GM12878 (cell line): ENCODE results near the gene IL36B. TPM values are rescaled to one million over a fixed set of nuclear protein-coding genes. Genes with fewer than 3 reads are reported as not detected.

Experiments used
- ATAC-seq: fragments of 200-7000 bp; cut with Tn5 transposase; 3 replicates; pipeline ENCODE4 v1.9.1; 2020; ENCODE audit warnings: mild to moderate bottlenecking, moderate library complexity
- BruUV-seq: library from RNA; stranded (reverse); fragments of 400-500 nt; replicated peaks from 2 replicates; lab custom pipeline; 2021; lab: Mats Ljungman, UMichigan
- CTCF ChIA-PET: fragments of 300-600 bp; sonication (Branson Sonifier 250); formaldehyde crosslinking; extraction: SDS; loops from one replicate; lab custom pipeline; 2021; ENCODE audit warnings: inconsistent platforms; lab: Yijun Ruan, JAX
- POLR2A ChIA-PET: fragments of 350-600 bp; formaldehyde crosslinking; extraction: SDS; loops from one replicate; lab custom pipeline; 2021; ENCODE audit warnings: inconsistent platforms; lab: Charles Lee
- RAD21 ChIA-PET: fragments of 300-600 bp; sonication (Branson Sonifier 250); formaldehyde crosslinking; loops from one replicate; lab custom pipeline; 2023; ENCODE audit warnings: antibody characterized with exemption; ENCODE audit not compliant: unreplicated experiment; lab: Charles Lee
- SMC1A ChIA-PET: fragments of 300-600 bp; sonication (Branson Sonifier 250); formaldehyde crosslinking; loops from one replicate; lab custom pipeline; 2023; ENCODE audit not compliant: unreplicated experiment, uncharacterized antibody; lab: Charles Lee
- DNase-seq: peaks from one replicate; pipeline ENCODE4 v3.0.0-alpha.2; 2011; ENCODE audit warnings: low read depth, low spot score
- FAIRE-seq: peaks from 3 replicates; lab custom pipeline; 2011; peaks lifted over from hg19 to GRCh38; lab: Jason Lieb, UNC
- H2AFZ ChIP-seq: 2 replicates; pipeline ENCODE4 v1.6.0; 2011; ENCODE audit warnings: low read depth, low read length, control low read depth; ENCODE audit not compliant: control insufficient read depth
- H3K27ac ChIP-seq: 2 replicates; pipeline ENCODE4 v1.5.1; 2011; ENCODE audit warnings: control low read depth; ENCODE audit not compliant: control insufficient read depth, insufficient read depth
- H3K27me3 ChIP-seq, 2 experiments: replicated peaks in 1 of 2; 2 replicates each; pipeline versions ENCODE4 v1.6.0 to v1.6.1; 2011; ENCODE audit warnings: low read length in 1 of 2; ENCODE audit not compliant: control insufficient read depth in 2 of 2, insufficient read depth in 2 of 2
- H3K36me3 ChIP-seq, 2 experiments: 2 replicates each; pipeline ENCODE4 v1.5.1; 2011; ENCODE audit warnings: low read length in 1 of 2; ENCODE audit not compliant: control insufficient read depth in 2 of 2, insufficient read depth in 2 of 2
- H3K4me1 ChIP-seq: 2 replicates; pipeline ENCODE4 v1.6.1; 2011; ENCODE audit warnings: mild to moderate bottlenecking, low read length, moderate library complexity, mixed read lengths; ENCODE audit not compliant: control insufficient read depth, insufficient read depth
- H3K4me2 ChIP-seq: 2 replicates; pipeline ENCODE4 v1.6.0; 2011; ENCODE audit warnings: control low read depth; ENCODE audit not compliant: control insufficient read depth, insufficient read depth
- H3K4me3 ChIP-seq: fragments of 200-600 bp; sonication (generic); 2 replicates; pipeline ENCODE4 v1.5.1; 2016
- H3K79me2 ChIP-seq: 2 replicates; pipeline ENCODE4 v1.6.0; 2011; ENCODE audit warnings: low read length; ENCODE audit not compliant: control insufficient read depth, insufficient read depth
- H3K9ac ChIP-seq: 2 replicates; pipeline ENCODE4 v1.8.0; 2011; ENCODE audit warnings: low read length, control low read depth, mixed read lengths; ENCODE audit not compliant: control insufficient read depth, insufficient read depth
- H3K9me3 ChIP-seq: replicated peaks from 3 replicates; pipeline ENCODE4 v1.5.1; 2011; ENCODE audit warnings: mild to moderate bottlenecking, low read length; ENCODE audit not compliant: control insufficient read depth, insufficient read depth
- H4K20me1 ChIP-seq: 2 replicates; pipeline ENCODE4 v1.6.0; 2011; ENCODE audit not compliant: control insufficient read depth, insufficient read depth
- SREBF1 ChIP-seq: IDR thresholded peaks from 2 replicates; pipeline ENCODE4 v1.6.1; 2012; ENCODE audit warnings: mild to moderate bottlenecking, low read length
- WGBS: methylation state at CpG from one replicate; pipeline ENCODE4 v1.1.6; 2016; ENCODE audit warnings: low lambda C conversion rate; ENCODE audit not compliant: insufficient replicate concordance, insufficient coverage; ENCODE audit errors: missing lambda C conversion rate; 5-methylcytosine and 5-hydroxymethylcytosine counted together
- in situ Hi-C: fragments of 300-500 bp; cut with MboI; formaldehyde crosslinking; loops from 9 replicates; pipeline ENCODE4 v1.14.3; 2018; ENCODE audit warnings: mixed read lengths
- intact Hi-C: fragments of 100-400 bp; cut with micrococcal nuclease; formaldehyde crosslinking; loops from one replicate; pipeline ENCODE4 v1.14.2; 2022; ENCODE audit not compliant: unreplicated experiment
- polyA plus RNA-seq, 11 experiments: library from polyadenylated mRNA; depleted of rRNA in 4 of 11; unstranded in 6 of 11; stranded (reverse) in 5 of 11; fragments of >200 nt; fragmentation: Nextera tagmentation in 4 of 11; fragmentation: Illumina TruSeq in 1 of 11; extraction: Ambion mirVana in 4 of 11; extraction: Trizol in 1 of 11; gene quantifications; 1 replicate in 1 of 11; 2 replicates in 10 of 11; pipeline versions ENCODE4 v1.2.1 to v1.2.3, GENCODE V29; 2011 to 2016; ENCODE audit warnings: inconsistent platforms in 2 of 11, missing spikeins in 2 of 11, low read depth in 1 of 11
- total RNA-seq, 4 experiments: library from RNA; depleted of rRNA in 3 of 4; stranded (reverse); fragments of >200 nt in 3 of 4; fragmentation: Illumina TruSeq in 1 of 4; extraction: Trizol in 1 of 4; gene quantifications; 2 replicates each; pipeline versions ENCODE4 v1.2.1 to v1.2.3, GENCODE V29; 2013 to 2021
- TF ChIP-seq, protein P1 (sequence below): fragments of 450-650 bp; IDR thresholded peaks from 2 replicates; pipeline ENCODE4 v1.6.1; 2016; ENCODE audit warnings: mild to moderate bottlenecking, moderate library complexity, borderline replicate concordance
- TF ChIP-seq, protein P2 (sequence below): fragments of 450-650 bp; IDR thresholded peaks from 2 replicates; pipeline ENCODE4 v1.6.1; 2014; ENCODE audit warnings: mild to moderate bottlenecking
- TF ChIP-seq, protein P3 (sequence below): fragments of 450-650 bp; formaldehyde crosslinking; IDR thresholded peaks from 2 replicates; pipeline ENCODE4 v1.4.0; 2022; ENCODE audit warnings: mild to moderate bottlenecking, moderate library complexity

IL36B gene
- total and polyA plus RNA-seq, 10 of the 15 experiments (the other 5 are each of a cell fraction or from before 2014, with no cell fraction given): not detected

DNA sequence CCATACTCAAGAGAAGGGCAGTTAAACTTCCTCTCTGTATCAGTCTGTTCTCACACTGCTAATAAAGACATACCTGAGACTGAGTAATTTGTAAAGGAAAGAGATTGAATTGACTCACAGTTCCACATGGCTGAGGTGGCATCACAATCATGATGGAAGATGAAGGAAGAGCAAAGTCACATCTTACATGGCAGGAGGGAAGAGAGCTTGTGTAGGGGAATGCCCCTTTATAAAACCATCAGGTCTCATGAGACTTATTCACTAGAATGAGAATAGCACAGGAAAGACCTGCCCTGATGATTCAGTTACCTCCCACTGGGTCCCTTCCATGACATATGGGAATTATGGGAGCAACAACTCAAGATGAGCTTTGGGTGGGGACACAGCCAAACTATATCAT, 1.4 kb upstream of the IL36B start (continued):
- TF ChIP-seq, protein P1, sequence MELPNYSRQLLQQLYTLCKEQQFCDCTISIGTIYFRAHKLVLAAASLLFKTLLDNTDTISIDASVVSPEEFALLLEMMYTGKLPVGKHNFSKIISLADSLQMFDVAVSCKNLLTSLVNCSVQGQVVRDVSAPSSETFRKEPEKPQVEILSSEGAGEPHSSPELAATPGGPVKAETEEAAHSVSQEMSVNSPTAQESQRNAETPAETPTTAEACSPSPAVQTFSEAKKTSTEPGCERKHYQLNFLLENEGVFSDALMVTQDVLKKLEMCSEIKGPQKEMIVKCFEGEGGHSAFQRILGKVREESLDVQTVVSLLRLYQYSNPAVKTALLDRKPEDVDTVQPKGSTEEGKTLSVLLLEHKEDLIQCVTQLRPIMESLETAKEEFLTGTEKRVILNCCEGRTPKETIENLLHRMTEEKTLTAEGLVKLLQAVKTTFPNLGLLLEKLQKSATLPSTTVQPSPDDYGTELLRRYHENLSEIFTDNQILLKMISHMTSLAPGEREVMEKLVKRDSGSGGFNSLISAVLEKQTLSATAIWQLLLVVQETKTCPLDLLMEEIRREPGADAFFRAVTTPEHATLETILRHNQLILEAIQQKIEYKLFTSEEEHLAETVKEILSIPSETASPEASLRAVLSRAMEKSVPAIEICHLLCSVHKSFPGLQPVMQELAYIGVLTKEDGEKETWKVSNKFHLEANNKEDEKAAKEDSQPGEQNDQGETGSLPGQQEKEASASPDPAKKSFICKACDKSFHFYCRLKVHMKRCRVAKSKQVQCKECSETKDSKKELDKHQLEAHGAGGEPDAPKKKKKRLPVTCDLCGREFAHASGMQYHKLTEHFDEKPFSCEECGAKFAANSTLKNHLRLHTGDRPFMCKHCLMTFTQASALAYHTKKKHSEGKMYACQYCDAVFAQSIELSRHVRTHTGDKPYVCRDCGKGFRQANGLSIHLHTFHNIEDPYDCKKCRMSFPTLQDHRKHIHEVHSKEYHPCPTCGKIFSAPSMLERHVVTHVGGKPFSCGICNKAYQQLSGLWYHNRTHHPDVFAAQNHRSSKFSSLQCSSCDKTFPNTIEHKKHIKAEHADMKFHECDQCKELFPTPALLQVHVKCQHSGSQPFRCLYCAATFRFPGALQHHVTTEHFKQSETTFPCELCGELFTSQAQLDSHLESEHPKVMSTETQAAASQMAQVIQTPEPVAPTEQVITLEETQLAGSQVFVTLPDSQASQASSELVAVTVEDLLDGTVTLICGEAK: no peak
- TF ChIP-seq, protein P2, sequence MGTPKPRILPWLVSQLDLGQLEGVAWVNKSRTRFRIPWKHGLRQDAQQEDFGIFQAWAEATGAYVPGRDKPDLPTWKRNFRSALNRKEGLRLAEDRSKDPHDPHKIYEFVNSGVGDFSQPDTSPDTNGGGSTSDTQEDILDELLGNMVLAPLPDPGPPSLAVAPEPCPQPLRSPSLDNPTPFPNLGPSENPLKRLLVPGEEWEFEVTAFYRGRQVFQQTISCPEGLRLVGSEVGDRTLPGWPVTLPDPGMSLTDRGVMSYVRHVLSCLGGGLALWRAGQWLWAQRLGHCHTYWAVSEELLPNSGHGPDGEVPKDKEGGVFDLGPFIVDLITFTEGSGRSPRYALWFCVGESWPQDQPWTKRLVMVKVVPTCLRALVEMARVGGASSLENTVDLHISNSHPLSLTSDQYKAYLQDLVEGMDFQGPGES: no peak
- no peak for TF ChIP-seq SREBF1

GRCh38 chr2:113053666-113054065, 999 bp upstream of the IL36B start:
- 14% methylated on average over 3 of the region's 3 CpGs for WGBS
- ATAC-seq (no peak), DNase-seq (no peak), FAIRE-seq (no peak)
- TF ChIP-seq, protein P3, sequence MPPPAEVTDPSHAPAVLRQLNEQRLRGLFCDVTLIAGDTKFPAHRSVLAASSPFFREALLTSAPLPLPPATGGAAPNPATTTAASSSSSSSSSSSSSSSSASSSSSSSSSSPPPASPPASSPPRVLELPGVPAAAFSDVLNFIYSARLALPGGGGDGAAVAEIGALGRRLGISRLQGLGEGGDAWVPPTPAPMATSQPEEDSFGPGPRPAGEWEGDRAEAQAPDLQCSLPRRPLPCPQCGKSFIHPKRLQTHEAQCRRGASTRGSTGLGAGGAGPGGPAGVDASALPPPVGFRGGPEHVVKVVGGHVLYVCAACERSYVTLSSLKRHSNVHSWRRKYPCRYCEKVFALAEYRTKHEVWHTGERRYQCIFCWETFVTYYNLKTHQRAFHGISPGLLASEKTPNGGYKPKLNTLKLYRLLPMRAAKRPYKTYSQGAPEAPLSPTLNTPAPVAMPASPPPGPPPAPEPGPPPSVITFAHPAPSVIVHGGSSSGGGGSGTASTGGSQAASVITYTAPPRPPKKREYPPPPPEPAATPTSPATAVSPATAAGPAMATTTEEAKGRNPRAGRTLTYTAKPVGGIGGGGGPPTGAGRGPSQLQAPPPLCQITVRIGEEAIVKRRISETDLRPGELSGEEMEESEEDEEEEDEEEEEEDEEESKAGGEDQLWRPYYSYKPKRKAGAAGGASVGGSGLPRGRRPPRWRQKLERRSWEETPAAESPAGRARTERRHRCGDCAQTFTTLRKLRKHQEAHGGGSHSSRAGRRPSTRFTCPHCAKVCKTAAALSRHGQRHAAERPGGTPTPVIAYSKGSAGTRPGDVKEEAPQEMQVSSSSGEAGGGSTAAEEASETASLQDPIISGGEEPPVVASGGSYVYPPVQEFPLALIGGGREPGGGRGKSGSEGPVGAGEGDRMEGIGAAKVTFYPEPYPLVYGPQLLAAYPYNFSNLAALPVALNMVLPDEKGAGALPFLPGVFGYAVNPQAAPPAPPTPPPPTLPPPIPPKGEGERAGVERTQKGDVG (CRISPR knock-in tag): no peak
- Histone ChIP-seq H4K20me1 (no peaks in the 10 kb centered on the region), H3K27me3 (no peaks in the 10 kb centered on the region; a peak in 1 of 4 replicates), H3K9ac (no peak overlapping the region), H2AFZ (no peak overlapping the region), H3K79me2 (no peaks in the 10 kb centered on the region), H3K4me1 (no peaks in the 10 kb centered on the region), H3K4me2 (no peak overlapping the region), H3K4me3 (no peak overlapping the region), H3K36me3 (no peaks in the 10 kb centered on the region), H3K27ac (no peak overlapping the region), H3K9me3 (peaks cover 2% of the 10 kb centered on the region; the same call in 1 of the 3 replicates)
- in situ Hi-C loops: no loop called here
- BruUV-seq: no TSS peak
- POLR2A ChIA-PET: no interaction called here
- intact Hi-C loops: no loop called here
- RAD21 ChIA-PET: no interaction called here
- CTCF ChIA-PET: no interaction called here
- SMC1A ChIA-PET: interaction anchor here (1.5 kb wide), 1 partner anchor 11 kb away, joined by 3 read pairs; no protein-coding TSS in a partner anchor
